HEK293T (cell line): ENCODE measurements around the gene LRRC7.
"Not testable (repeated sequence)": the region's sequence is repeated elsewhere in the genome, so short reads cannot be mapped to it uniquely, and the experiment has no call there.

ENCODE experiments used
- ELF4 ChIP-seq: fragments of 450-650 bp; IDR thresholded peaks from 2 replicates; pipeline ENCODE4 v1.6.1; 2017; ENCODE audit warnings: antibody characterized with exemption
- FOXK2 ChIP-seq: fragments of 450-650 bp; IDR thresholded peaks from 2 replicates; pipeline ENCODE4 v1.6.1; 2016; ENCODE audit warnings: mild to moderate bottlenecking
- FOXM1 ChIP-seq: fragments of 450-650 bp; IDR thresholded peaks from 2 replicates; pipeline ENCODE4 v1.6.1; 2017; ENCODE audit warnings: mild to moderate bottlenecking, borderline replicate concordance
- SP1 ChIP-seq: fragments of 450-650 bp; IDR thresholded peaks from 2 replicates; pipeline ENCODE4 v1.6.1; 2017
- TARDBP ChIP-seq: fragments of 450-650 bp; IDR thresholded peaks from 2 replicates; pipeline ENCODE4 v1.6.1; 2016
- ZNF384 ChIP-seq: fragments of 450-650 bp; IDR thresholded peaks from 2 replicates; pipeline ENCODE4 v1.6.1; 2016

DNA sequence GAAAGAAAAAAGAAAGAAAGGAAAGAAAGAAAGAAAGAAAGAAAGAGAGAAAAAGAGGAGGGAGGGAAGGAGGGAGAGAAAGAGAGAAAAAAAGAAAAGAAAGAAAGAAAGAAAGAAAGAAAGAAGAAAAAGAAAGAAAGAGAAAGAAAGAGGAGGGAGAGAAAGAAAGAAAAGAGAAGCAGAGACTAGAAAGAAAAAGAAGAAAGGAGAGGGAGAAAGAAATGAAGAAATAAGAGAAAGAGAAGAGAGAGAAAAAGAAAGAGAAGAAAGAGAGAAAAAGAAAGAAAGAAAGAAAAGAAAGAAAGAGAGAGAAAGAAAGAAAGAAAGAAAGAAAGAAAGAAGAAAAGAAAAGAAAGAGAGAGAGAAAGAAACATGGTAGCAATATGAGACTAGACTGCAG is 150.1 kb downstream of the LRRC7 start:
- TF ChIP-seq FOXK2, ELF4, ZNF384, SP1, TARDBP, FOXM1: not testable (repeated sequence)
